HepG2 (cell line): Measurements from ENCODE around the gene TMEM198. TPM values are rescaled to one million over a fixed set of nuclear protein-coding genes. Genes with fewer than 3 reads are reported as not detected.

Experiments
- BRD4 ChIP-seq: sonication (generic); formaldehyde crosslinking; IDR thresholded peaks from 2 replicates; pipeline ENCODE4 v1.4.0; 2020; ENCODE audit warnings: missing genetic modification reagents
- FOXM1 ChIP-seq: sonication (generic); formaldehyde crosslinking; IDR thresholded peaks from 2 replicates; pipeline ENCODE4 v1.5.0; 2020; ENCODE audit warnings: missing genetic modification reagents
- GABPA ChIP-seq, 2 experiments: IDR thresholded peaks; 2 replicates each; pipeline ENCODE4 v1.6.1; 2011 to 2016; ENCODE audit warnings: low read depth in 2 of 2, low read length in 1 of 2, missing biosample characterization in 1 of 2, missing genetic modification characterization in 1 of 2
- GATAD2A ChIP-seq: IDR thresholded peaks from 2 replicates; pipeline ENCODE4 v1.6.1; 2016
- HDAC1 ChIP-seq: sonication (generic); formaldehyde crosslinking; IDR thresholded peaks from 2 replicates; pipeline ENCODE4 v1.5.1; 2020; ENCODE audit warnings: mild to moderate bottlenecking, missing genetic modification reagents
- HOXA7 ChIP-seq: sonication (generic); formaldehyde crosslinking; IDR thresholded peaks from 2 replicates; pipeline ENCODE4 v1.8.1; 2022; ENCODE audit warnings: mild to moderate bottlenecking, missing genetic modification reagents, moderate library complexity
- LCORL ChIP-seq, 2 experiments: fragments of 450-650 bp in 1 of 2; sonication (generic) in 1 of 2; formaldehyde crosslinking in 1 of 2; IDR thresholded peaks; 2 replicates each; pipeline versions ENCODE4 v1.5.0 to v1.6.1; 2017 to 2020; ENCODE audit warnings: antibody characterized with exemption in 1 of 2, missing genetic modification reagents in 1 of 2
- MBNL3 ChIP-seq: fragments of 250-450 bp; sonication (Bioruptor Pico); conservative IDR thresholded peaks from 2 replicates; pipeline ENCODE4 v1.8.0; 2022; ENCODE audit warnings: mild to moderate bottlenecking, inconsistent platforms
- MTF1 ChIP-seq: sonication (generic); formaldehyde crosslinking; IDR thresholded peaks from 2 replicates; pipeline ENCODE4 v1.5.0; 2020; ENCODE audit warnings: missing genetic modification reagents
- NFRKB ChIP-seq: fragments of 450-650 bp; IDR thresholded peaks from 2 replicates; pipeline ENCODE4 v1.6.1; 2017
- NR2F1 ChIP-seq, 2 experiments: fragments of 450-650 bp in 1 of 2; formaldehyde crosslinking in 1 of 2; IDR thresholded peaks; 2 replicates each; pipeline versions ENCODE4 v1.5.0 to v1.6.1; 2016 to 2020; ENCODE audit warnings: mild to moderate bottlenecking in 1 of 2, missing compliant biosample characterization in 1 of 2, missing genetic modification reagents in 1 of 2, moderate library complexity in 1 of 2
- RXRB ChIP-seq: IDR thresholded peaks from 2 replicates; pipeline ENCODE4 v1.6.1; 2016; ENCODE audit warnings: borderline replicate concordance, missing genetic modification reagents, missing compliant biosample characterization
- SRSF1 ChIP-seq: fragments of 200-400 bp; formaldehyde crosslinking; optimal IDR thresholded peaks from 2 replicates; pipeline ENCODE3; 2017; ENCODE audit warnings: mild to moderate bottlenecking, low read depth, low read length, moderate library complexity
- YY1 ChIP-seq: IDR thresholded peaks from 2 replicates; pipeline ENCODE4 v1.6.1; 2011; ENCODE audit warnings: low read length, low read depth, moderate library complexity, mild to moderate bottlenecking; ENCODE audit not compliant: insufficient read depth, insufficient replicate concordance
- ZFP1 ChIP-seq: IDR thresholded peaks from 2 replicates; pipeline ENCODE4 v1.6.1; 2016
- ZNF138 ChIP-seq: sonication (generic); formaldehyde crosslinking; IDR thresholded peaks from 2 replicates; pipeline ENCODE4 v1.5.0; 2020; ENCODE audit warnings: mild to moderate bottlenecking, low read depth, missing genetic modification reagents
- ZNF781 ChIP-seq: sonication (generic); formaldehyde crosslinking; IDR thresholded peaks from 2 replicates; pipeline ENCODE4 v1.5.1; 2020; ENCODE audit warnings: borderline replicate concordance, mild to moderate bottlenecking, missing genetic modification reagents; ENCODE audit errors: not compliant biosample characterization
- ZSCAN21 ChIP-seq: sonication (generic); formaldehyde crosslinking; IDR thresholded peaks from 2 replicates; pipeline ENCODE4 v1.8.0; 2022; ENCODE audit warnings: mild to moderate bottlenecking, missing genetic modification reagents, moderate library complexity, borderline replicate concordance
- polyA plus RNA-seq, 8 experiments: library from polyadenylated mRNA; depleted of rRNA in 3 of 8; stranded (reverse) in 7 of 8; unstranded in 1 of 8; fragments of >200 nt; fragmentation: Illumina TruSeq in 4 of 8; extraction: Trizol in 4 of 8; gene quantifications; 2 replicates each; pipeline versions ENCODE4 v1.2.1 to v1.2.3, GENCODE V29; 2011 to 2016; ENCODE audit warnings: low read depth in 4 of 8, missing spikeins in 1 of 8, mixed read lengths in 1 of 8; ENCODE audit not compliant: insufficient read depth in 1 of 8
- total RNA-seq, 5 experiments: library from RNA; depleted of rRNA; stranded (reverse); fragments of >200 nt; fragmentation: Illumina TruSeq; extraction: Trizol; gene quantifications; 2 replicates each; pipeline ENCODE4 v1.2.3, GENCODE V29; 2016; ENCODE audit warnings: low read depth in 1 of 5
- TF ChIP-seq, protein P1 (sequence below): sonication (generic); formaldehyde crosslinking; IDR thresholded peaks from 2 replicates; pipeline ENCODE4 v1.5.0; 2020; ENCODE audit warnings: missing genetic modification reagents, mild to moderate bottlenecking, borderline replicate concordance
- TF ChIP-seq, protein P2 (sequence below): sonication (generic); formaldehyde crosslinking; conservative IDR thresholded peaks from 2 replicates; pipeline ENCODE4 v1.8.0; 2022; ENCODE audit warnings: missing genetic modification reagents
- TF ChIP-seq, protein P3 (sequence below): IDR thresholded peaks from 2 replicates; pipeline ENCODE4 v1.6.1; 2016
- TF ChIP-seq, protein P4 (sequence below): sonication (generic); formaldehyde crosslinking; IDR thresholded peaks from 2 replicates; pipeline ENCODE4 v1.4.0; 2020; ENCODE audit warnings: missing genetic modification reagents
- TF ChIP-seq, protein P5 (sequence below): sonication (generic); formaldehyde crosslinking; IDR thresholded peaks from 2 replicates; pipeline ENCODE4 v1.4.0; 2020; ENCODE audit warnings: missing genetic modification reagents, low read depth, mild to moderate bottlenecking, borderline replicate concordance

The TMEM198 gene
- total and polyA plus RNA-seq, 2 of the 13 experiments (the other 11 are each of a cell fraction or from before 2014, with no cell fraction given): 17.3 to 23.5 TPM

DNA sequence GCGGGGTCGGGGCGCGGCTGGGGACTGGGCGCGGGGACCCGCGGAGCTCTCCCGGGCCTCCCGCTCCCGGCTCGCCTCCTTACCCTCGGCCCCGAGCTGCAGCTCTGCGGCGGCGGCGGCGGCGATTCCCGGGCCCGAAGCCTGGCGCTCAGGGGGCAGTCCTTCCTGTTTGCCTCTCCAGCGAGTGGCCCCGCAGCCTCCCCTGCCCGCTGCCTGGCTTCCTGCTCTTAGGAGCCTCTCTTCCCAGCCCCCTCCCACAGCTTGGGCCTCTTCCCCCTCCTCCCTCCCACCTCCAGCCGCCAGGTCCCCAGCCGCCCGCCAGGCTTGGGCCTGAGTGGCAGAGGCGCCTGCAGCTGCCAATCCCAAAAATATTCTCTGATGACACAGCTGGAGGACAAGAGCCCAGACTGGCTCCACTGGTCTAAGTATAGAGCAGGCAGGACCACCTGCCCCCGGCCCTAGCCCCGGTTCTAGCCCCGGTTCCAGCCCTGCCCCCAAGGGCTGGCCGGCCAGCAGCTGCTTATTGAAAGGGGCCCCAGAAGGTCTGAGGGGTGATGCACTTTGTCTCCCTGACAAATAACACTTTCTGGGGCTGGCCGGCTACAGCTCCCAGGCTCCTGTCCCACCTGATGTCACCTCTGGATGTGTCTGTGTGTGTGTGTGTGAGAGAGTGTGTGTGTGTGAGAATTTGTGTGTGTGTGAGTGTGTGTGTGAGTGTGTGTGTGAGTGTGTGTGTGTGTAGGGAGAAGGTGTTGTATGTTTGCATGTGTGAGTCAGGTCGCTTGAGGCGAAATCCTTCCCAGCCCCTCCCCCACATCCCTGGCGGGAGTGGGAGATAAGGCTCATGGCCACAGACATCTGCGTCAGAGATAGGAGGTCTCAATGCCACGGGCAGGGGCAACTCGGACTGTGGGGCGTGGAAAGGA, 27.7 kb downstream of the TMEM198 start, which contains the start of gene OBSL1 (continued):
- TF ChIP-seq, protein P1, sequence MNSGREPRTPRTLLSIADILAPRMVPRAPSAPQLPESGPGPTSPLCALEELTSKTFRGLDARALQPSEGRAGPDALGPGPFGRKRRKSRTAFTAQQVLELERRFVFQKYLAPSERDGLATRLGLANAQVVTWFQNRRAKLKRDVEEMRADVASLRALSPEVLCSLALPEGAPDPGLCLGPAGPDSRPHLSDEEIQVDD (CRISPR knock-in tag): 0 out of 2 replicates have a peak, but pooled peaks have one; percentile 5
- 0 out of 2 replicates have a peak, but pooled peaks have one; percentile 82 for TF ChIP-seq HOXA7 (CRISPR knock-in tag)
- no peak for TF ChIP-seq GABPA (IDR thresholded peaks at IDR 0.05; ENCODE audit: low read depth, low read length)
- peak; percentile 75 for TF ChIP-seq GABPA (CRISPR knock-in tag; IDR thresholded peaks at IDR 0.05; ENCODE audit: low read depth)
- TF ChIP-seq, protein P2, sequence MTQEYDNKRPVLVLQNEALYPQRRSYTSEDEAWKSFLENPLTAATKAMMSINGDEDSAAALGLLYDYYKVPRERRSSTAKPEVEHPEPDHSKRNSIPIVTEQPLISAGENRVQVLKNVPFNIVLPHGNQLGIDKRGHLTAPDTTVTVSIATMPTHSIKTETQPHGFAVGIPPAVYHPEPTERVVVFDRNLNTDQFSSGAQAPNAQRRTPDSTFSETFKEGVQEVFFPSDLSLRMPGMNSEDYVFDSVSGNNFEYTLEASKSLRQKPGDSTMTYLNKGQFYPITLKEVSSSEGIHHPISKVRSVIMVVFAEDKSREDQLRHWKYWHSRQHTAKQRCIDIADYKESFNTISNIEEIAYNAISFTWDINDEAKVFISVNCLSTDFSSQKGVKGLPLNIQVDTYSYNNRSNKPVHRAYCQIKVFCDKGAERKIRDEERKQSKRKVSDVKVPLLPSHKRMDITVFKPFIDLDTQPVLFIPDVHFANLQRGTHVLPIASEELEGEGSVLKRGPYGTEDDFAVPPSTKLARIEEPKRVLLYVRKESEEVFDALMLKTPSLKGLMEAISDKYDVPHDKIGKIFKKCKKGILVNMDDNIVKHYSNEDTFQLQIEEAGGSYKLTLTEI: no peak
- TF ChIP-seq NFRKB: no peak; the same call in 1 of the 2 replicates
- 0 out of 2 replicates have a peak, but pooled peaks have one; percentile 64 for TF ChIP-seq ZNF138 (CRISPR knock-in tag)
- TF ChIP-seq FOXM1 (CRISPR knock-in tag): no peak
- TF ChIP-seq ZNF781 (CRISPR knock-in tag): peak; percentile 81
- TF ChIP-seq HDAC1 (CRISPR knock-in tag): peak; percentile 65; the same call in 1 of the 2 replicates
- peak; percentile 81 for TF ChIP-seq RXRB
- TF ChIP-seq SRSF1: peak; percentile 51
- TF ChIP-seq, protein P3, sequence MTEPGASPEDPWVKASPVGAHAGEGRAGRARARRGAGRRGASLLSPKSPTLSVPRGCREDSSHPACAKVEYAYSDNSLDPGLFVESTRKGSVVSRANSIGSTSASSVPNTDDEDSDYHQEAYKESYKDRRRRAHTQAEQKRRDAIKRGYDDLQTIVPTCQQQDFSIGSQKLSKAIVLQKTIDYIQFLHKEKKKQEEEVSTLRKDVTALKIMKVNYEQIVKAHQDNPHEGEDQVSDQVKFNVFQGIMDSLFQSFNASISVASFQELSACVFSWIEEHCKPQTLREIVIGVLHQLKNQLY (CRISPR knock-in tag): no peak
- peak; percentile 27 for TF ChIP-seq YY1
- no peak for TF ChIP-seq LCORL (IDR thresholded peaks at IDR 0.05)
- TF ChIP-seq LCORL (CRISPR knock-in tag; IDR thresholded peaks at IDR 0.05): peak; percentile 72; the same call in 1 of the 2 replicates
- no peak for TF ChIP-seq MTF1 (CRISPR knock-in tag)
- no peak for TF ChIP-seq MBNL3 (CRISPR knock-in tag)
- TF ChIP-seq, protein P4, sequence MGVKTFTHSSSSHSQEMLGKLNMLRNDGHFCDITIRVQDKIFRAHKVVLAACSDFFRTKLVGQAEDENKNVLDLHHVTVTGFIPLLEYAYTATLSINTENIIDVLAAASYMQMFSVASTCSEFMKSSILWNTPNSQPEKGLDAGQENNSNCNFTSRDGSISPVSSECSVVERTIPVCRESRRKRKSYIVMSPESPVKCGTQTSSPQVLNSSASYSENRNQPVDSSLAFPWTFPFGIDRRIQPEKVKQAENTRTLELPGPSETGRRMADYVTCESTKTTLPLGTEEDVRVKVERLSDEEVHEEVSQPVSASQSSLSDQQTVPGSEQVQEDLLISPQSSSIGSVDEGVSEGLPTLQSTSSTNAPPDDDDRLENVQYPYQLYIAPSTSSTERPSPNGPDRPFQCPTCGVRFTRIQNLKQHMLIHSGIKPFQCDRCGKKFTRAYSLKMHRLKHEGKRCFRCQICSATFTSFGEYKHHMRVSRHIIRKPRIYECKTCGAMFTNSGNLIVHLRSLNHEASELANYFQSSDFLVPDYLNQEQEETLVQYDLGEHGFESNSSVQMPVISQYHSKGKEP (CRISPR knock-in tag): no peak
- TF ChIP-seq ZSCAN21 (CRISPR knock-in tag): no peak
- peak; percentile 12; the same call in 1 of the 2 replicates for TF ChIP-seq BRD4 (CRISPR knock-in tag)
- TF ChIP-seq, protein P5, sequence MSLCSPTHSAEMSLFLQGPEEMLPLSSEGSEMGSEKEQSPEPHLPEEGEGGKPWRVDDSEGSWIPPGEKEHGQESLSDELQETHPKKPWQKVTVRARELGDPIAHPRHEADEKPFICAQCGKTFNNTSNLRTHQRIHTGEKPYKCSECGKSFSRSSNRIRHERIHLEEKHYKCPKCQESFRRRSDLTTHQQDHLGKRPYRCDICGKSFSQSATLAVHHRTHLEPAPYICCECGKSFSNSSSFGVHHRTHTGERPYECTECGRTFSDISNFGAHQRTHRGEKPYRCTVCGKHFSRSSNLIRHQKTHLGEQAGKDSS (CRISPR knock-in tag): 0 out of 2 replicates have a peak, but pooled peaks have one; percentile 61
- TF ChIP-seq GATAD2A (CRISPR knock-in tag): peak; percentile 81
- TF ChIP-seq NR2F1 (CRISPR knock-in tag; IDR thresholded peaks at IDR 0.05): peak; percentile 7 to 51; a peak in 2 of 4 replicates
- no peak for TF ChIP-seq ZFP1 (CRISPR knock-in tag)
